Thyroid gland (tissue), 4 donors: ENCODE measurements around the gene PLD6. TPM values are rescaled to one million over a fixed set of nuclear protein-coding genes. Genes with fewer than 3 reads are reported as not detected.
A peak's percentile ranks its signal among the peaks of the same experiment; 100 is the strongest.
"Not testable (repeated sequence)": the region's sequence is repeated elsewhere in the genome, so short reads cannot be mapped to it uniquely, and the experiment has no call there.

Source experiments
- DNase-seq, 2 donors: peaks; one replicate each; pipeline ENCODE4 v3.0.0-alpha.2; 2019
- H3K27ac ChIP-seq, 3 donors: fragments of 200-600 bp; sonication (generic); 1 replicate in 2 of 3; 2 replicates in 1 of 3; pipeline ENCODE4 v1.5.1; 2016 to 2019; ENCODE audit warnings: mild to moderate bottlenecking in 1 of 3, moderate library complexity in 1 of 3
- H3K27me3 ChIP-seq: fragments of 200-600 bp; sonication (generic); one replicate; pipeline ENCODE4 v1.5.1; 2019
- H3K36me3 ChIP-seq, 2 donors: fragments of 200-600 bp; sonication (generic); one replicate each; pipeline ENCODE4 v1.5.1; 2016 to 2019
- H3K4me1 ChIP-seq, 2 donors: fragments of 200-600 bp; sonication (generic); one replicate each; pipeline ENCODE4 v1.5.1; 2017 to 2019
- H3K4me3 ChIP-seq, 3 donors: fragments of 200-600 bp; sonication (generic); replicated peaks in 1 of 3; 1 replicate in 2 of 3; 2 replicates in 1 of 3; pipeline ENCODE4 v1.5.1; 2016; ENCODE audit warnings: mild to moderate bottlenecking in 1 of 3
- H3K9me3 ChIP-seq: fragments of 200-600 bp; sonication (generic); one replicate; pipeline ENCODE4 v1.5.1; 2017
- CTCF ChIP-seq, 6 experiments: fragments of 200-600 bp in 3 of 6; fragments of 450-650 bp in 3 of 6; sonication (generic) in 3 of 6; IDR thresholded peaks; one replicate each; pipeline ENCODE4 v1.5.1; 2016 to 2019; ENCODE audit warnings: antibody characterized with exemption in 6 of 6, mild to moderate bottlenecking in 2 of 6, inconsistent platforms in 1 of 6, moderate library complexity in 1 of 6
- POLR2A ChIP-seq, 2 donors: fragments of 450-650 bp; IDR thresholded peaks; one replicate each; pipeline ENCODE4 v1.6.1; 2017; ENCODE audit warnings: antibody characterized with exemption in 2 of 2, mild to moderate bottlenecking in 2 of 2, moderate library complexity in 1 of 2
- WGBS, 2 donors: methylation state at CpG; one replicate each; pipeline ENCODE4 v1.1.5; 2017; 5-methylcytosine and 5-hydroxymethylcytosine counted together
- intact Hi-C: fragments of 100-400 bp; cut with DNase I; formaldehyde crosslinking; loops from one replicate; pipeline ENCODE4 v1.15.1; 2023
- total RNA-seq, 4 donors: library from RNA; depleted of rRNA; stranded (reverse); fragments of >200 nt; gene quantifications; one replicate each; pipeline ENCODE4 v1.2.3, GENCODE V29; 2016

Gene PLD6
- 1 to 10 TPM; 1.3 to 3.2 (median 2.5) TPM for total RNA-seq

GRCh38 chr17:17206124-17206912 lies at the start of gene PLD6:
Gene PLD6, minus strand, starts transcription at chr17:17206333. Its CDS starts 47 bp downstream, at chr17:17206286.
- Histone ChIP-seq H3K27ac (peak within 1 kb of the TSS; percentile 58 to 84 (median 59)), H3K4me1 (peaks cover 11 to 26% of the 10 kb centered on the region in 2 donors), H3K9me3 (no peaks in the 10 kb centered on the region), H3K36me3 (no peaks in the 10 kb centered on the region), H3K27me3 (no peaks in the 10 kb centered on the region), H3K4me3 (peak within 1 kb of the TSS in 2 of 3 donors; percentile 2 to 50)
- intact Hi-C loops: no loop called here
- TF ChIP-seq POLR2A (IDR thresholded peaks at IDR 0.05) (peak in 1 of 2 donors; percentile 44), CTCF (IDR thresholded peaks at IDR 0.05) (peak in 1 of 6 experiments; percentile 2)
- WGBS, 2 donors: 43 to 73% methylated on average over 21 to 35 of the region's 78 CpGs
- DNase-seq: peak; percentile 89 to 91

GRCh38 chr17:17255689-17256088 lies 49.6 kb upstream of the PLD6 start:
- peaks cover 56% of the 10 kb centered on the region in 2 donors for H3K36me3 ChIP-seq
- H3K9me3 ChIP-seq, H3K27me3 ChIP-seq, H3K4me3 ChIP-seq, intact Hi-C loops, H3K4me1 ChIP-seq, H3K27ac ChIP-seq, DNase-seq: not testable (repeated sequence)
- WGBS, 2 donors: 89 to 96% methylated on average over 11 of the region's 11 CpGs

- Histone ChIP-seq H3K27me3 (no peaks in the 10 kb centered on the region), H3K36me3 (peaks cover 42 to 53% of the 10 kb centered on the region in 2 donors), H3K4me3 (no peak overlapping the region), H3K9me3 (no peaks in the 10 kb centered on the region), H3K4me1 (no peaks in the 10 kb centered on the region), H3K27ac (no peak overlapping the region)
- 82 to 94% methylated on average over 3 of the region's 3 CpGs for WGBS, 2 donors
- no peak for TF ChIP-seq POLR2A (IDR thresholded peaks at IDR 0.05)
- no peak for TF ChIP-seq CTCF (IDR thresholded peaks at IDR 0.05)
- intact Hi-C loops: no loop called here
- no peak for DNase-seq
These were observed 47.9 kb upstream of the PLD6 start for GRCh38 chr17:17254036-17254435.

GRCh38 chr17:17253406-17253805 lies 47.3 kb upstream of the PLD6 start:
- Histone ChIP-seq H3K36me3 (peaks cover 39 to 50% of the 10 kb centered on the region in 2 donors), H3K4me1 (no peaks in the 10 kb centered on the region), H3K4me3 (no peak overlapping the region), H3K27ac (no peak overlapping the region), H3K27me3 (no peaks in the 10 kb centered on the region), H3K9me3 (no peaks in the 10 kb centered on the region)
- intact Hi-C loops: no loop called here
- TF ChIP-seq CTCF (IDR thresholded peaks at IDR 0.05) (no peak), POLR2A (IDR thresholded peaks at IDR 0.05) (no peak)
- DNase-seq: no peak
- WGBS, 2 donors: 95 to 100% methylated on average over 3 of the region's 3 CpGs

GRCh38 chr17:17252149-17252661 lies 46.1 kb upstream of the PLD6 start:
- Histone ChIP-seq H3K36me3 (peaks cover 46 to 49% of the 10 kb centered on the region in 2 donors), H3K27me3 (no peaks in the 10 kb centered on the region), H3K27ac (no peak overlapping the region), H3K4me3 (no peak overlapping the region), H3K4me1 (no peaks in the 10 kb centered on the region), H3K9me3 (no peaks in the 10 kb centered on the region)
- 82 to 87% methylated on average over 9 of the region's 9 CpGs for WGBS, 2 donors
- no peak for DNase-seq
- TF ChIP-seq CTCF (IDR thresholded peaks at IDR 0.05): no peak
- TF ChIP-seq POLR2A (IDR thresholded peaks at IDR 0.05): no peak
- intact Hi-C loops: no loop called here
